Mucosa of rectum (tissue), 2 donors: Measurements from ENCODE around the gene HSP90AA1.
"Not testable (repeated sequence)": the region's sequence is repeated elsewhere in the genome, so short reads cannot be mapped to it uniquely, and the experiment has no call there.

Experiments used
- H3K27ac ChIP-seq, 2 donors: one replicate each; pipeline ENCODE4 v1.7.0; 2013; ENCODE audit warnings: inconsistent platforms in 2 of 2, low read depth in 2 of 2, low read length in 2 of 2
- H3K27me3 ChIP-seq, 2 donors: one replicate each; pipeline ENCODE4 v1.7.0; 2013; ENCODE audit warnings: low read length in 2 of 2; ENCODE audit not compliant: control insufficient read depth in 2 of 2, insufficient read depth in 2 of 2
- H3K36me3 ChIP-seq, 2 donors: one replicate each; pipeline ENCODE4 v1.7.0; 2013; ENCODE audit warnings: low read length in 2 of 2; ENCODE audit not compliant: control insufficient read depth in 2 of 2, insufficient read depth in 2 of 2
- H3K4me1 ChIP-seq, 2 donors: one replicate each; pipeline ENCODE4 v1.7.0; 2013; ENCODE audit warnings: low read length in 2 of 2, mild to moderate bottlenecking in 1 of 2; ENCODE audit not compliant: control insufficient read depth in 2 of 2, insufficient read depth in 2 of 2
- H3K4me3 ChIP-seq, 2 donors: one replicate each; pipeline ENCODE4 v1.7.0; 2013; ENCODE audit warnings: low read length in 2 of 2
- H3K9ac ChIP-seq, 2 donors: one replicate each; pipeline ENCODE4 v1.7.0; 2013; ENCODE audit warnings: low read length in 2 of 2, low read depth in 1 of 2, mild to moderate bottlenecking in 1 of 2
- H3K9me3 ChIP-seq, 2 donors: one replicate each; pipeline ENCODE4 v1.7.0; 2013; ENCODE audit warnings: low read length in 2 of 2; ENCODE audit not compliant: control insufficient read depth in 2 of 2
- donor health status: healthy.
- donor health status: Normal muscosa, but diverticular disease.

Gene HSP90AA1

DNA sequence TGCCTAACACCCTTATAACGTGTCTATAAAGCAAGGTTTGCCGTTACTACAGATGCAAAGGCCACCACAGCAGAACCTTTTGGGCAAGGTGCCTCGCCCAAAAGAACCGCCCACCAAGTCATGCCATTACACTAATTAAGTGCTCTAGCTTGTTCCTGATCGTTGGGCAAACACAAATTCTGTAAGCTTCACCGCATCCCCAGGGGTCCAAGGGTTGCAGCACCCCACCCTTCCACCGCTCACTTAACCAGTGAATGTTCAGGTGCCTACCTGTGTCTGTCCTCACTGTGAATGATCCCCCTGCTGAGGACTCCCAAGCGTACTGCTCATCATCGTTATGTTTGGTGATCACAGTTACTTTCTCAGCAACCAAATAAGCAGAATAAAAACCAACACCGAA lies 1.4 kb downstream of the HSP90AA1 start:
- no peaks in the 10 kb centered on the region for H3K27me3 ChIP-seq
- peak overlapping the region; percentile 79 to 81 for H3K4me3 ChIP-seq
- no peak overlapping the region for H3K27ac ChIP-seq
- no peaks in the 10 kb centered on the region for H3K9me3 ChIP-seq
- H3K4me1 ChIP-seq = peaks cover 19 to 25% of the 10 kb centered on the region in 2 donors
- peak overlapping the region; percentile 84 to 89 for H3K9ac ChIP-seq
- peaks cover 48 to 50% of the 10 kb centered on the region in 2 donors for H3K36me3 ChIP-seq

DNA sequence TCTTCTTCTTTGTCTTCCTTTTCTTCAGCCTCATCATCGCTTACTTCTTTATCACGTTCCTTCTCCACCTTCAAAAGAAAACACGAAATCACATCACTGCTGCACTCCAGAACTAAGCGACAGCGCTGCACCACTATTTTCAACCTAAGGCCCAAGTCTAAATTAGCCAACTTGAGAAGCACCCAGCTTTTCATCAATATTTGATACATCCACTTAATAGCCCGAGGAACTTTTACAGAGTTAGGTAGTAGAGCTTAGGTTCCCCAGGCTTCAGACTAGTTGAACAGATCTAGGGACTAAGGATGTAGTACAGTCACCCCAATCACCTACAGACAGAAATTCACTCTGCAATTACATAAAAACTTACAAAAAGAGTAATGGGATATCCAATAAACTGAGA lies 1.9 kb downstream of the HSP90AA1 start:
- Histone ChIP-seq H3K4me3 (peak overlapping the region in 1 of 2 donors; percentile 81), H3K27ac (no peak overlapping the region), H3K9ac (peak overlapping the region in 1 of 2 donors; percentile 16), H3K4me1 (peaks cover 19 to 25% of the 10 kb centered on the region in 2 donors), H3K9me3 (no peaks in the 10 kb centered on the region), H3K27me3 (no peaks in the 10 kb centered on the region), H3K36me3 (peaks cover 53 to 55% of the 10 kb centered on the region in 2 donors)

DNA sequence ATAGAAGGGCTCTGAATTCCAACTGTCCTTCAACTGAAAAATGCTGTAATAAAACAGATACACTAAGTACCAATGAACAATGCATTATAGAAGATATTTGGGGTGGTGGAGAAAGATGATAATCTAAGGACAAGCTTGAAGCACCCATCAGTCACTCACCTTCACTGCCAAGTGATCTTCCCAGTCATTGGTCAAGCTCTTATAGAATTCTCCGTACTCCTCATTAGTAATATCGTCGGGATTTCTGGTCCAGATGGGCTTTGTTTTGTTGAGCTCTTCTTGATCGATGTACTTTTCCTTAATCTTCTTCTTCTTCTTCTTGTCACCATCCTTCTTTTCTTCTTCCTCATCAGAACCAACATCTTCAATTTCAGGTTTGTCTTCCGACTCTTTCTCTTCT lies 2.3 kb downstream of the HSP90AA1 start:
- H3K9ac ChIP-seq, H3K27me3 ChIP-seq, H3K9me3 ChIP-seq, H3K27ac ChIP-seq, H3K4me3 ChIP-seq: not testable (repeated sequence)
- Histone ChIP-seq H3K36me3 (peaks cover 57 to 59% of the 10 kb centered on the region in 2 donors), H3K4me1 (peaks cover 19 to 25% of the 10 kb centered on the region in 2 donors)

DNA sequence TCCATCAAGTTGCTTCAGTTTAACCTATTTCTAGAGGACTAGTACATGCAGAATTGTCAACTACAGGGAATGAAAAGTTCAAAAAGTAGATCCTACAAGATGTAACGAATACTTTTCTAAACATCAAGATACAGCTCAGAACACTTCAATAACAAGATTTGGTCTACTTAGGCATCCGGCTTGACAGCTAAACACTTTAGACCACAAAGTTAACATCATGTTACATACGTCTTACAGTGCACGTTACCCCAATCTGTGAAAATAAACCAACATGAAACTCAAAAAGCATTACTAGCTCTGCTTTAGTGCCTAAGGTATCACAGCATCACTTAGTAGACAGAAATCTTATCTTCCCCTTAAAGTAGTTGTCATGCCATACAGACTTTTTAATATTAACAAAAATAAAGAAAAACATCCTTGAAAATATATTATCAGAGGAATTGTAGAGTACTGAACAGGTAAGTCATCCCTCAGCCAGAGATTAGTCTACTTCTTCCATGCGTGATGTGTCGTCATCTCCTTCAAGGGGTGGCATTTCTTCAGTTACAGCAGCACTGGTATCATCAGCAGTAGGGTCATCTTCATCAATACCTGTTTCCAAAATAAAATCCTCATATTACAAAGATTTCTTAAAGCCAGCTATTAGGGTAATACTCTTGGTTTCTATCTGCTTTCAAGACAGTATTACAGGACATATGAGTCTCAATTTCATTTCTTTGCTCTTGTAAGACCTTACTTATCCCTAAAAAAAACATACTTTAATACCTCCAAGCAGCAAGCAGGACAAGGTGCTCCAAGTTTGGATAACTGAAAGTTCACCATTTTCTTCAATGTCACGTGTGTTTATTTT lies 5.4 kb downstream of the HSP90AA1 start:
- no peaks in the 10 kb centered on the region for H3K27me3 ChIP-seq
- no peak overlapping the region for H3K4me3 ChIP-seq
- H3K36me3 ChIP-seq = peaks cover 60 to 68% of the 10 kb centered on the region in 2 donors
- no peaks in the 10 kb centered on the region for H3K9me3 ChIP-seq
- peaks cover 12 to 15% of the 10 kb centered on the region in 2 donors for H3K4me1 ChIP-seq
- H3K9ac ChIP-seq = no peak overlapping the region
- no peak overlapping the region for H3K27ac ChIP-seq

DNA sequence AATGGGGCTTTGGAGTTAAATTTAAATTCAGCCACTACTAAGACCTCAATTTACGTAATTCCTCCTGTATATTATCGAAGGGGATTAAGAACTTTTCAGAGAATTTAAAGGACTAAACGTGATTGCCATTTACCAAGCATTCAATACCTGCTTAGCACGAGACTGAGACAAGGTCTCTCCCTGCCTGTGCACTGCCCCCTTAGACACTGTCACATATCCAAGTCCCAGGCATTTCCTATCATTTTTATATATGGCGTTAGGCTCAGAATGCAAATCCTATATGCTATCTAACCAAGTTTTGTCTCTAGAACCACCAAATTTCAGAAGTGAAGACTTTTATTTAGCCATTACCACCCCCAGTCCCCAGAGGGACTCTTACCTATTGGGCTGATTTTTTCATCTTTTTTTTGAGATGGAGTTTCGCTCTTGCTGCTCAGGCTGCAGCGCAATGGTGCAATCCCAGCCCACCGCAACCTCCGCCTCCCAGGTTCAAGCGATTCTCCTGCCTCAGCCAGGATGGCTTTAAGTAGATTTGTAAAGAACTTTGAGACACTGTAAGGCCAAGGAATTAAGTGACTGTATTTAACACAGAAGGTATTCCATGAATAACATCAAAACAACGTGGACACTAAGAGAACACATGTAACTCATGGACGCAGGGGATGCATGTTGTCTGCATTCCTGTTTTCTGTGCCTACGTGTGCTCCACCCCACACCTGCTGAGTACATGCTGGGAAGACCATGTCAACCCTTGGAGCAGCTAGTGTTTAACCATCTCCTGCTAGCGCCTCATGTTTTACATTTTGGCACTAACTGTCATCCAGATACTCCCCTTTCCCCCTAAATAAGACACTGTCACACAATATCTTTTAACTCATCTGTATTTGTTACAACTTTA lies 6.4 kb downstream of the HSP90AA1 start:
- no peak overlapping the region for H3K27ac ChIP-seq
- peaks cover 58 to 65% of the 10 kb centered on the region in 2 donors for H3K36me3 ChIP-seq
- H3K4me1 ChIP-seq = peaks cover 10 to 11% of the 10 kb centered on the region in 2 donors
- H3K27me3 ChIP-seq = no peaks in the 10 kb centered on the region
- H3K4me3 ChIP-seq = no peak overlapping the region
- H3K9me3 ChIP-seq = no peaks in the 10 kb centered on the region
- H3K9ac ChIP-seq = no peak overlapping the region

DNA sequence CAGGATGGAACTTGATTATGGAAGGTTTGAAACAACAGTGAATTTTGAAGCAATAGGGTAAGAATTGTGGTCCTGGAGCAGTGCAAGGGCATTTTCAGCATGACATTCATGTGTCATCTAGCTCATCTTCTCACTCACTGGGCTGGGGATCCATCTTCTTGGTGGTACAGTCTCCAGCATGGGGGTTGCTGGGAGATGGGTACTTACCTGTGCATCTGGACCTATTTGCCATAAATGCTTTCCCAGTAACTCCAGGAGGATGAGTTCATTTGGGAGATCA lies 7.2 kb downstream of the HSP90AA1 start:
- Histone ChIP-seq H3K9ac (no peak overlapping the region), H3K36me3 (peaks cover 52 to 57% of the 10 kb centered on the region in 2 donors), H3K27ac (no peak overlapping the region), H3K27me3 (no peaks in the 10 kb centered on the region), H3K4me1 (peaks cover 4% of the 10 kb centered on the region in 2 donors), H3K4me3 (no peak overlapping the region), H3K9me3 (no peaks in the 10 kb centered on the region)

DNA sequence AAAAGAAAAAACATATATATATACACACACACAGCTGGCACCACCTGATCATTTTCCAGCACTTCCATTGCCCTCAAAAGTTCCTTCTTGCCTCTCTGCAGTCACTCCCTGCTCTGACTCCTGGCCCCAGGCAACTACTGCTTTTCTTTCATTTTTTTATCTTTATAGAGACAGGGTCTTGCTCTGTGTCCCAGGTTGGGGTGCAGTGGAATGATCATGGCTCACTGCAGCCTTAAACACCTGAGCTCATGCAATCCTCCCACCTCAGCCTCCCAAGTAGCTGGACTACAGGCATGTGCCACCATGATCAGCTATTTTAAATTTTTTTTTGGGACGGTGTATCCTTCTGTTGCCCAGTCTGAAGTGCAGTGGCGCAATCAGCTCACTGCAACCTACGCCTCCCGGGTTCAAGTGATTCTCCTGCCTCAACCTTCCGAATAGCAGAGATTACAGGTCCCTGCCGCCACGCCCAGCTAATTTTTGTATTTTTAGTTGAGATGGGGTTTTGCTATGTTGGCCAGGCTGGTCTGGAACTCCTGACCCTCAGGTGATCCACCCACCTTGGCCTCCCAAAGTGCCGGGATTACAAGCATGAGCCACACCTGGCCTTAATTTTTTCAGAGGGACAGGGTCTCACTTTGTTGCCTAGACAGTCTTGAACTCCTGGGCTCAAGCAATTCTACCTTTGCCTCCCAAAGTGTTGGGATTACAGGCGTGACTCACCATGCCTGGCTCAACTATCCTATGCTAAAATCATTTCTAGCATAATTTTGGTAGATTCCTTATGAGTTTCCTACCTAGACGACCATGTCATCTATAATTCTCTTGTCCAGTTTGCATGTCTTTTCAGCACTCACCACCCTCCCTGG lies 7.8 kb downstream of the HSP90AA1 start:
- H3K9ac ChIP-seq = no peak overlapping the region
- H3K4me3 ChIP-seq = no peak overlapping the region
- H3K27me3 ChIP-seq = no peaks in the 10 kb centered on the region
- no peaks in the 10 kb centered on the region for H3K9me3 ChIP-seq
- H3K4me1 ChIP-seq = peaks cover 0 to 4% of the 10 kb centered on the region in 2 donors
- no peak overlapping the region for H3K27ac ChIP-seq
- H3K36me3 ChIP-seq = peaks cover 46 to 52% of the 10 kb centered on the region in 2 donors

DNA sequence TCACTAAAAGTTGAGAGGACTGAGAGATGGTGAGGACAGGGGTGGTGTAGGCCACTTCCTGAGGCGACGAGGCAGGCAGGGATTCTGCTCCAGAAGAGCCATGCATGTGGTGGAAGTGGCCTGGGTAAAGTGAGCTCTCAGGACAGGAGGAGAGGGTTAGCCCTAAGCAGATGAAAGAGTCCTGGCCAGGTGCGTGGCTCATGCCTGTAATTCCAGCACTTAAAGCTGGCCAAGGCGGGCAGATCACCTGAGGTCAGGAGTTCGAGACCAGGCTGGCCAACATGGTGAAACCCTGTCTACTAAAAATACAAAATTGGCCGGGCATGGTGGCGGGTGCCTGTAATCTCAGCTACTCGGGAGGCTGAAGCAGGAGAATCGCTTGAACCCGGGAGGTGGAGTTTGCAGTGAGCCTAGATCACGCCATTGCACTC lies 8.5 kb downstream of the HSP90AA1 start:
- peaks cover 40 to 48% of the 10 kb centered on the region in 2 donors for H3K36me3 ChIP-seq
- not testable (repeated sequence) for H3K9me3 ChIP-seq, H3K9ac ChIP-seq, H3K27me3 ChIP-seq, H3K4me1 ChIP-seq, H3K4me3 ChIP-seq, H3K27ac ChIP-seq

DNA sequence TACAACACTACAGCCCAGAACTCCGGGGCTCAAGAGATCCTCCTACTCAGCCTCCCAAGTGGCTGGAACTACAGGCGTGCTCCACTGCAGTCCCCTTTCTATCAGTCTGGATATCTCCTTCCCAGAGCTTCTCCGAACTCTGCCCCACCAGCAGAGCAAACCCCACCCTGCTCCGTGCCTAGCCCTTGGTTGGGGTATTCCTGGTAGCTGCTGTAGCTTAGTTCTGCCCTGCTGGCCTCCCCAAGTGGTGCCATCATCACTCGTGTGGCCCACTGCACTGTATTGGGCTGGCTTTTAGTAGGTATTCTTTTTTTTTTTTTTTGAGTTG lies 9.5 kb downstream of the HSP90AA1 start:
- peaks cover 30 to 37% of the 10 kb centered on the region in 2 donors for H3K36me3 ChIP-seq
- H3K27me3 ChIP-seq = no peaks in the 10 kb centered on the region
- H3K9ac ChIP-seq = no peak overlapping the region
- no peak overlapping the region for H3K4me3 ChIP-seq
- H3K4me1 ChIP-seq = no peaks in the 10 kb centered on the region
- no peaks in the 10 kb centered on the region for H3K9me3 ChIP-seq
- no peak overlapping the region for H3K27ac ChIP-seq
